Mesendoderm (in vitro differentiated cells): ENCODE data around the gene ZFYVE26.
A peak's percentile ranks its signal among the peaks of the same experiment; 100 is the strongest.
"Not testable (repeated sequence)": the region's sequence is repeated elsewhere in the genome, so short reads cannot be mapped to it uniquely, and the experiment has no call there.

Source experiments
- DNase-seq: peaks from one replicate; pipeline ENCODE4 v3.0.0; 2013
- H2AK5ac ChIP-seq: 2 replicates; pipeline ENCODE4 v1.6.1; 2013; ENCODE audit warnings: low read length, inconsistent platforms
- H2BK120ac ChIP-seq: 2 replicates; pipeline ENCODE4 v1.6.1; 2013; ENCODE audit warnings: low read depth, mild to moderate bottlenecking, low read length, moderate library complexity, mixed read lengths
- H2BK15ac ChIP-seq: replicated peaks from 2 replicates; pipeline ENCODE4 v1.6.1; 2013; ENCODE audit warnings: low read depth, mild to moderate bottlenecking, moderate library complexity
- H2BK5ac ChIP-seq: 2 replicates; pipeline ENCODE4 v1.6.1; 2013; ENCODE audit warnings: low read length, inconsistent platforms
- H3K18ac ChIP-seq: 2 replicates; pipeline ENCODE4 v1.6.1; 2013; ENCODE audit warnings: mild to moderate bottlenecking, low read length, mixed read lengths
- H3K23ac ChIP-seq: one replicate; pipeline ENCODE4 v1.6.1; 2013; ENCODE audit warnings: low read length
- H3K27ac ChIP-seq: 2 replicates; pipeline ENCODE4 v1.5.1; 2013; ENCODE audit warnings: low read depth, mild to moderate bottlenecking, inconsistent platforms, low read length, moderate library complexity
- H3K27me3 ChIP-seq: 2 replicates; pipeline ENCODE4 v1.6.1; 2013; ENCODE audit warnings: low read length, control low read depth, mild to moderate bottlenecking, inconsistent platforms; ENCODE audit not compliant: insufficient read depth, poor library complexity
- H3K36me3 ChIP-seq: 2 replicates; pipeline ENCODE4 v1.6.1; 2013; ENCODE audit warnings: low read length, inconsistent platforms; ENCODE audit not compliant: control insufficient read depth, insufficient read depth
- H3K4ac ChIP-seq: one replicate; pipeline ENCODE4 v1.6.1; 2013; ENCODE audit warnings: low read depth, mild to moderate bottlenecking, low read length, moderate library complexity
- H3K4me1 ChIP-seq: 2 replicates; pipeline ENCODE4 v1.6.1; 2013; ENCODE audit warnings: low read depth, low read length, inconsistent platforms; ENCODE audit not compliant: control insufficient read depth
- H3K4me2 ChIP-seq: 2 replicates; pipeline ENCODE4 v1.6.1; 2013; ENCODE audit warnings: low read length
- H3K4me3 ChIP-seq: 2 replicates; pipeline ENCODE4 v1.5.1; 2013; ENCODE audit warnings: mild to moderate bottlenecking, low read length
- H3K56ac ChIP-seq: one replicate; pipeline ENCODE4 v1.6.1; 2013; ENCODE audit warnings: low read length
- H3K79me1 ChIP-seq: 2 replicates; pipeline ENCODE4 v1.6.1; 2013; ENCODE audit warnings: low read length, inconsistent platforms
- H3K79me2 ChIP-seq: 2 replicates; pipeline ENCODE4 v1.6.1; 2013; ENCODE audit warnings: mild to moderate bottlenecking, low read length; ENCODE audit not compliant: control insufficient read depth, insufficient read depth
- H3K9ac ChIP-seq: 2 replicates; pipeline ENCODE4 v1.6.1; 2013; ENCODE audit warnings: low read length, inconsistent platforms
- H4K5ac ChIP-seq: one replicate; pipeline ENCODE4 v1.6.1; 2013; ENCODE audit warnings: low read length
- H4K8ac ChIP-seq: one replicate; pipeline ENCODE4 v1.6.1; 2013; ENCODE audit warnings: low read depth, mild to moderate bottlenecking, control low read depth, low read length, moderate library complexity
- WGBS: extraction: QIAGEN DNeasy Blood & Tissue Kit; methylation state at CpG from one replicate; pipeline ENCODE4 v1.1.7; 2013; ENCODE audit warnings: low lambda C conversion rate, missing lambda C conversion rate; ENCODE audit not compliant: insufficient coverage; ENCODE audit errors: extremely low coverage; 5-methylcytosine and 5-hydroxymethylcytosine counted together

The ZFYVE26 gene

GRCh38 chr14:67722293-67722692 is 94.1 kb downstream of the ZFYVE26 start:
- Histone ChIP-seq H3K27ac (no peak overlapping the region), H3K23ac (no peak overlapping the region), H3K18ac (no peak overlapping the region), H2AK5ac (no peak overlapping the region), H3K79me1 (no peaks in the 10 kb centered on the region), H4K8ac (no peak overlapping the region), H3K4me1 (no peaks in the 10 kb centered on the region), H3K36me3 (no peaks in the 10 kb centered on the region), H3K4me3 (no peak overlapping the region), H2BK5ac (no peak overlapping the region), H3K4ac (no peak overlapping the region), H3K9ac (no peak overlapping the region), H2BK120ac (no peak overlapping the region), H3K27me3 (no peaks in the 10 kb centered on the region), H3K79me2 (no peaks in the 10 kb centered on the region), H4K5ac (no peak overlapping the region), H3K4me2 (no peak overlapping the region), H3K56ac (no peak overlapping the region), H2BK15ac (no peak overlapping the region)
- no CpG with 5 or more reads among the region's 3 CpGs for WGBS
- DNase-seq, result peak; percentile 63

- Histone ChIP-seq H4K5ac (no peak overlapping the region), H2BK15ac (no peak overlapping the region), H3K27me3 (no peaks in the 10 kb centered on the region), H3K18ac (no peak overlapping the region), H3K36me3 (no peaks in the 10 kb centered on the region), H3K56ac (no peak overlapping the region), H3K4me2 (no peak overlapping the region), H2BK5ac (no peak overlapping the region), H4K8ac (no peak overlapping the region), H3K4me3 (no peak overlapping the region), H3K79me2 (no peaks in the 10 kb centered on the region), H3K79me1 (no peaks in the 10 kb centered on the region), H3K9ac (no peak overlapping the region), H3K4me1 (no peaks in the 10 kb centered on the region), H3K4ac (no peak overlapping the region), H2AK5ac (no peak overlapping the region), H3K23ac (no peak overlapping the region), H2BK120ac (no peak overlapping the region), H3K27ac (no peak overlapping the region)
- WGBS, result no CpG with 5 or more reads among the region's 5 CpGs
- DNase-seq, result no peak
Observed at GRCh38 chr14:67721875-67722274, 94.5 kb downstream of the ZFYVE26 start.

- Histone ChIP-seq H3K79me2 (no peaks in the 10 kb centered on the region), H3K23ac (no peak overlapping the region), H3K4ac (no peak overlapping the region), H3K4me1 (no peaks in the 10 kb centered on the region), H3K18ac (no peak overlapping the region), H2AK5ac (no peak overlapping the region), H2BK15ac (no peak overlapping the region), H3K79me1 (no peaks in the 10 kb centered on the region), H3K56ac (no peak overlapping the region), H3K9ac (no peak overlapping the region), H3K27ac (no peak overlapping the region), H2BK120ac (no peak overlapping the region), H3K27me3 (no peaks in the 10 kb centered on the region), H3K4me3 (no peak overlapping the region), H4K8ac (no peak overlapping the region), H2BK5ac (no peak overlapping the region), H3K4me2 (no peak overlapping the region), H3K36me3 (no peaks in the 10 kb centered on the region), H4K5ac (no peak overlapping the region)
- DNase-seq, result no peak
- WGBS, result no CpG with 5 or more reads among the region's 2 CpGs
Observed at GRCh38 chr14:67719866-67720265, 96.5 kb downstream of the ZFYVE26 start.

GRCh38 chr14:67719385-67719784 is 97.0 kb downstream of the ZFYVE26 start:
- H2AK5ac ChIP-seq, H3K4me1 ChIP-seq, H3K4ac ChIP-seq, H4K5ac ChIP-seq, H3K56ac ChIP-seq, H3K79me2 ChIP-seq, H3K27ac ChIP-seq, DNase-seq, H3K9ac ChIP-seq, H3K4me2 ChIP-seq, H2BK5ac ChIP-seq, H4K8ac ChIP-seq, H2BK15ac ChIP-seq, H3K36me3 ChIP-seq, H2BK120ac ChIP-seq, H3K79me1 ChIP-seq, H3K27me3 ChIP-seq, H3K18ac ChIP-seq, H3K4me3 ChIP-seq, H3K23ac ChIP-seq: not testable (repeated sequence)
- no CpG with 5 or more reads among the region's 3 CpGs for WGBS

GRCh38 chr14:67718265-67718664 is 98.1 kb downstream of the ZFYVE26 start:
- Histone ChIP-seq H2BK15ac (no peak overlapping the region), H3K56ac (no peak overlapping the region), H3K9ac (no peak overlapping the region), H4K5ac (no peak overlapping the region), H2AK5ac (no peak overlapping the region), H3K4me1 (no peaks in the 10 kb centered on the region), H3K36me3 (no peaks in the 10 kb centered on the region), H4K8ac (no peak overlapping the region), H3K4ac (no peak overlapping the region), H3K79me2 (no peaks in the 10 kb centered on the region), H3K18ac (no peak overlapping the region), H3K27ac (no peak overlapping the region), H3K79me1 (no peaks in the 10 kb centered on the region), H3K4me3 (no peak overlapping the region), H2BK120ac (no peak overlapping the region), H3K23ac (no peak overlapping the region), H3K27me3 (no peaks in the 10 kb centered on the region), H2BK5ac (no peak overlapping the region), H3K4me2 (no peak overlapping the region)
- DNase-seq, result no peak
- WGBS, result no CpG with 5 or more reads among the region's 2 CpGs

GRCh38 chr14:67717048-67717447 is 99.3 kb downstream of the ZFYVE26 start:
- H4K8ac ChIP-seq, result no peak overlapping the region
- no peak overlapping the region for H2BK5ac ChIP-seq
- H3K18ac ChIP-seq, result no peak overlapping the region
- H3K27ac ChIP-seq, result no peak overlapping the region
- no peak overlapping the region for H2BK15ac ChIP-seq
- no peak overlapping the region for H4K5ac ChIP-seq
- no peaks in the 10 kb centered on the region for H3K27me3 ChIP-seq
- H3K79me1 ChIP-seq, result no peaks in the 10 kb centered on the region
- H3K56ac ChIP-seq, result no peak overlapping the region
- H3K9ac ChIP-seq, result no peak overlapping the region
- H2AK5ac ChIP-seq, result no peak overlapping the region
- H3K4me1 ChIP-seq, result no peaks in the 10 kb centered on the region
- 100% methylated on average over 1 of the region's 1 CpG for WGBS
- no peak overlapping the region for H3K23ac ChIP-seq
- no peak overlapping the region for H3K4me3 ChIP-seq
- no peak overlapping the region for H2BK120ac ChIP-seq
- no peak overlapping the region for H3K4me2 ChIP-seq
- no peaks in the 10 kb centered on the region for H3K79me2 ChIP-seq
- DNase-seq, result no peak
- no peak overlapping the region for H3K4ac ChIP-seq
- no peaks in the 10 kb centered on the region for H3K36me3 ChIP-seq
